ENCODE results near the gene LGALS12. TPM values are rescaled to one million over a fixed set of nuclear protein-coding genes. Genes with fewer than 3 reads are reported as not detected.
"Not testable (repeated sequence)": the region's sequence is repeated elsewhere in the genome, so short reads cannot be mapped to it uniquely, and the experiment has no call there.

LGALS12 gene
- total RNA-seq, 4 donors from 2014 or later, result 0.47 to 2.0 TPM; not detected in 2

- no peak overlapping the region for H3K27ac ChIP-seq
- ATAC-seq, result no peak
- H3K36me3 ChIP-seq, result peaks cover 0 to 67% of the 10 kb centered on the region in 2 donors
- no peak overlapping the region for H3K4me3 ChIP-seq
- no peaks in the 10 kb centered on the region for H3K9me3 ChIP-seq
- H3K4me1 ChIP-seq, result peaks cover 0 to 17% (median 0%) of the 10 kb centered on the region in 3 donors
- TF ChIP-seq EP300 (IDR thresholded peaks at IDR 0.05) (no peak), CTCF (IDR thresholded peaks at IDR 0.05) (no peak), POLR2AphosphoS5 (IDR thresholded peaks at IDR 0.05) (no peak), POLR2A (IDR thresholded peaks at IDR 0.05) (no peak)
- H3K27me3 ChIP-seq, result no peaks in the 10 kb centered on the region
- 75 to 80% methylated on average over 2 of the region's 2 CpGs for WGBS, 2 donors (ENCODE audit: low coverage in 1 of 2)
These were observed 37.8 kb downstream of the LGALS12 start for GRCh38 chr11:63543711-63544110.

GRCh38 chr11:63547061-63547460 is 41.2 kb downstream of the LGALS12 start:
- no peak overlapping the region for H3K27ac ChIP-seq
- ATAC-seq, result no peak
- TF ChIP-seq POLR2A (IDR thresholded peaks at IDR 0.05) (no peak), EP300 (IDR thresholded peaks at IDR 0.05) (no peak), POLR2AphosphoS5 (IDR thresholded peaks at IDR 0.05) (no peak), CTCF (IDR thresholded peaks at IDR 0.05) (no peak)
- no peaks in the 10 kb centered on the region for H3K9me3 ChIP-seq
- no peaks in the 10 kb centered on the region for H3K27me3 ChIP-seq
- H3K4me3 ChIP-seq, result no peak overlapping the region
- peaks cover 0 to 6% (median 0%) of the 10 kb centered on the region in 3 donors for H3K4me1 ChIP-seq
- H3K36me3 ChIP-seq, result peaks cover 0 to 50% of the 10 kb centered on the region in 2 donors
- 80% methylated on average over 1 of the region's 1 CpG; no CpG with 5 or more reads in 1 of the 2 donors for WGBS, 2 donors (ENCODE audit: low coverage in 1 of 2)

GRCh38 chr11:63548178-63548577 is 42.3 kb downstream of the LGALS12 start:
- Histone ChIP-seq H3K27me3 (no peaks in the 10 kb centered on the region), H3K4me3 (no peak overlapping the region), H3K4me1 (no peaks in the 10 kb centered on the region), H3K9me3 (no peaks in the 10 kb centered on the region), H3K36me3 (peaks cover 0 to 45% of the 10 kb centered on the region in 2 donors), H3K27ac (no peak overlapping the region)
- TF ChIP-seq CTCF (IDR thresholded peaks at IDR 0.05), result no peak
- no peak for TF ChIP-seq EP300 (IDR thresholded peaks at IDR 0.05)
- no peak for TF ChIP-seq POLR2A (IDR thresholded peaks at IDR 0.05)
- TF ChIP-seq POLR2AphosphoS5 (IDR thresholded peaks at IDR 0.05), result no peak
- no peak for ATAC-seq
- WGBS, 2 donors (ENCODE audit: low coverage in 1 of 2), result 69 to 77% methylated on average over 3 to 4 of the region's 4 CpGs

GRCh38 chr11:63549411-63549810 is 43.5 kb downstream of the LGALS12 start:
- no peak overlapping the region for H3K4me3 ChIP-seq
- ATAC-seq, result no peak
- no peak overlapping the region for H3K27ac ChIP-seq
- no peaks in the 10 kb centered on the region for H3K27me3 ChIP-seq
- WGBS, 2 donors (ENCODE audit: low coverage in 1 of 2), result 88 to 96% methylated on average over 3 to 4 of the region's 4 CpGs
- peaks cover 0 to 33% of the 10 kb centered on the region in 2 donors for H3K36me3 ChIP-seq
- no peaks in the 10 kb centered on the region for H3K9me3 ChIP-seq
- no peak for TF ChIP-seq POLR2A (IDR thresholded peaks at IDR 0.05)
- no peak for TF ChIP-seq POLR2AphosphoS5 (IDR thresholded peaks at IDR 0.05)
- no peaks in the 10 kb centered on the region for H3K4me1 ChIP-seq

GRCh38 chr11:63550156-63550700 is 44.3 kb downstream of the LGALS12 start:
- peaks cover 0 to 24% of the 10 kb centered on the region in 2 donors for H3K36me3 ChIP-seq
- H3K27ac ChIP-seq, H3K9me3 ChIP-seq, H3K27me3 ChIP-seq, H3K4me1 ChIP-seq, ATAC-seq, H3K4me3 ChIP-seq: not testable (repeated sequence)
- WGBS, 2 donors (ENCODE audit: low coverage in 1 of 2), result 80% methylated on average over 1 of the region's 31 CpGs; no CpG with 5 or more reads in 1 of the 2 donors

- Histone ChIP-seq H3K36me3 (peaks cover 0 to 14% of the 10 kb centered on the region in 2 donors), H3K4me3 (no peak overlapping the region), H3K27me3 (no peaks in the 10 kb centered on the region), H3K4me1 (no peaks in the 10 kb centered on the region), H3K27ac (no peak overlapping the region), H3K9me3 (no peaks in the 10 kb centered on the region)
- no peak for TF ChIP-seq POLR2AphosphoS5 (IDR thresholded peaks at IDR 0.05)
- TF ChIP-seq CTCF (IDR thresholded peaks at IDR 0.05), result no peak
- no peak for TF ChIP-seq EP300 (IDR thresholded peaks at IDR 0.05)
- no peak for TF ChIP-seq POLR2A (IDR thresholded peaks at IDR 0.05)
- 83 to 86% methylated on average over 9 to 10 of the region's 27 CpGs for WGBS, 2 donors (ENCODE audit: low coverage in 1 of 2)
- no peak for ATAC-seq
These were observed 45.4 kb downstream of the LGALS12 start for GRCh38 chr11:63551091-63551888.

All from gastroesophageal sphincter (tissue), 4 donors.